MCF 10A (cell line): ENCODE results near the gene TCF12. TPM values are rescaled to one million over a fixed set of nuclear protein-coding genes. Genes with fewer than 3 reads are reported as not detected.

Experiments
- BruUV-seq: library from RNA; stranded (reverse); fragments of 400-500 nt; replicated peaks from 2 replicates; lab custom pipeline; 2021; lab: Mats Ljungman, UMichigan
- CTCF ChIA-PET: fragments of 300-600 bp; sonication (Branson Sonifier 250); formaldehyde crosslinking; extraction: SDS; loops from one replicate; lab custom pipeline; 2021; ENCODE audit warnings: antibody characterized with exemption, inconsistent platforms; lab: Yijun Ruan, JAX
- POLR2A ChIA-PET: fragments of 300-600, 350-650 bp; sonication (Branson Sonifier 250); formaldehyde crosslinking; extraction: SDS; loops from one replicate; lab custom pipeline; 2020; ENCODE audit warnings: antibody characterized with exemption, inconsistent platforms; lab: Yijun Ruan, JAX
- DNase-seq: peaks from one replicate; pipeline ENCODE4 v3.0.0-alpha.2; 2018; ENCODE audit not compliant: unreplicated experiment
- H3K27ac Mint-ChIP-seq: one replicate; pipeline ENCODE4 v1.8.0; 2022; ENCODE audit warnings: mild to moderate bottlenecking, low read depth, mixed read lengths; ENCODE audit not compliant: unreplicated experiment
- H3K27me3 Mint-ChIP-seq: one replicate; pipeline ENCODE4 v1.8.0; 2022; ENCODE audit warnings: mixed read lengths; ENCODE audit not compliant: insufficient read depth, unreplicated experiment
- H3K36me3 Mint-ChIP-seq: one replicate; pipeline ENCODE4 v1.8.0; 2022; ENCODE audit warnings: mild to moderate bottlenecking, moderate library complexity, mixed read lengths; ENCODE audit not compliant: insufficient read depth, unreplicated experiment
- H3K4me1 Mint-ChIP-seq: one replicate; pipeline ENCODE4 v1.8.0; 2022; ENCODE audit warnings: mixed read lengths; ENCODE audit not compliant: insufficient read depth, unreplicated experiment
- H3K4me3 Mint-ChIP-seq: one replicate; pipeline ENCODE4 v1.8.0; 2022; ENCODE audit warnings: mild to moderate bottlenecking, moderate library complexity, mixed read lengths; ENCODE audit not compliant: unreplicated experiment
- H3K9me3 Mint-ChIP-seq: one replicate; pipeline ENCODE4 v1.8.0; 2022; ENCODE audit warnings: mixed read lengths; ENCODE audit not compliant: unreplicated experiment
- intact Hi-C: fragments of 100-400 bp; cut with micrococcal nuclease; formaldehyde crosslinking; loops from 2 replicates; pipeline ENCODE4 v1.14.1; 2022
- total RNA-seq: library from RNA; stranded (reverse); gene quantifications from 2 replicates; pipeline ENCODE4 v1.2.3, GENCODE V29; 2022
- TF ChIP-seq, protein P1 (sequence below): fragments of 200-600 bp; IDR thresholded peaks from one replicate; pipeline ENCODE4 v1.8.0; 2022; ENCODE audit warnings: antibody characterized with exemption, mild to moderate bottlenecking; ENCODE audit not compliant: unreplicated experiment

Gene TCF12
- total RNA-seq, 1 experiment from 2014 or later: 140 TPM

DNA sequence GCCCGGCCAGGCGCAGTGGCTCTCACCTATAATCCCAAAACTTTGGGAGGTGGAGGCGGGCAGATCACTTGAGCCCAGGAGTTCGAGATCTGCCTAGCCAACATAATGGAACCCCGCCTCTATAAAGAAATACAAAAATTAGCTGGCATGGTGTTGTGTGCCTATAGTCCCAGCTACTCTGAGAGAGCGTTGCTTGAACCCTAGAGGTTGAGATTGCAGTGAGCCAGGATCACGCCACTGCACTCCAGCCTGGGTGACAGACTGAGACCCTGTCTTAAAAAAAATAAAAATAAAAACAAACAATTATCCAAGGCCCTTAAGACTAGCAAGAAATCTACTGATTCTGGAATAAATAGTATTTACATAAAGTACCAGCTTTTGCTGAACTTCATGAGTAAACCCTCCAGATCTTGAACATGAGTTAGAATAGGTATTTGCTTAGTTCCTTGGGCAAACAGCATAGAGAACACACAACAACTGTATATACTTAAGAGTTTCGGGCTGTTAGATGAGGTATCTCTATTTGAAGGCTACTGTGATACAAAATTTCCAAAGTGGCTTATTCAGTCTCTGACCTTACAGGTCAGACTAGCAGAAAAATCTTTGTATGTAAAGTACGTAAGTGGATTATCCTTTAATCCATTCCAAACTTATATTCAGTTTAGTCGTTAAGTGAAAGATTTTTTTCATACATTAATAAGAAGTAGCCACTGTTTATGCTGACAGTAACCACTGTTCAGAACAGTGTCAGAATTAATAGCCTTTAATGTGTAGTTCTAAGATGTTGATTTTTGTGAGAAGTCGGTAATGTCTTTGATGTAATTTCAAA is 286.8 kb downstream of the TCF12 start:
- CTCF ChIA-PET: interaction anchor here (0.8 to 2.1 kb wide), 2 partner anchors 8 to 67 kb away, joined by 4 to 16 read pairs; no protein-coding TSS in a partner anchor

DNA sequence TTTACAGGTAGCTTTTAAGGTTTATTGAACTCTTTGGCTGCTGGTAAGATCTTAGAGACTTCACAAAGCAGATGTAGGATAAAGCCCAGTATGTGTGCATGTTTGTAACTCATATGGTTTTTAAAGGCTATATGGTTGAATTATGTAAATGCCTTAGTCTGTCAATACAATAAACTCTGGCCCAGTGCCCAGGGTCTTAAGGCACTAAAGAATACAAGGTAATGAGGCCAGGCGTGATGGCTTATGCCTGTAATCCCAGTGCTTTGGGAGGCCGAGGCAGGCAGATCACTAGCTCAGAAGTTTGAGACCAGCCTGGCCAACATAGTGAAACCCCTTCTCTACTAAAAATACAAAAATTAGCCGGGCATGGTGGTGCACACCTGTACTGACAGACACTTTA is 287.6 kb downstream of the TCF12 start:
- ChIA-PET CTCF (interaction anchor here (0.7 to 0.8 kb wide), 2 partner anchors 60 to 67 kb away, joined by 4 read pairs; no protein-coding TSS in a partner anchor), POLR2A (no interaction called here)
- Mint-ChIP-seq H3K4me3 (no peak overlapping the region), H3K4me1 (no peaks in the 10 kb centered on the region), H3K27ac (no peak overlapping the region), H3K36me3 (peaks cover 8% of the 10 kb centered on the region), H3K27me3 (no peaks in the 10 kb centered on the region), H3K9me3 (no peaks in the 10 kb centered on the region)
- TF ChIP-seq, protein P1, sequence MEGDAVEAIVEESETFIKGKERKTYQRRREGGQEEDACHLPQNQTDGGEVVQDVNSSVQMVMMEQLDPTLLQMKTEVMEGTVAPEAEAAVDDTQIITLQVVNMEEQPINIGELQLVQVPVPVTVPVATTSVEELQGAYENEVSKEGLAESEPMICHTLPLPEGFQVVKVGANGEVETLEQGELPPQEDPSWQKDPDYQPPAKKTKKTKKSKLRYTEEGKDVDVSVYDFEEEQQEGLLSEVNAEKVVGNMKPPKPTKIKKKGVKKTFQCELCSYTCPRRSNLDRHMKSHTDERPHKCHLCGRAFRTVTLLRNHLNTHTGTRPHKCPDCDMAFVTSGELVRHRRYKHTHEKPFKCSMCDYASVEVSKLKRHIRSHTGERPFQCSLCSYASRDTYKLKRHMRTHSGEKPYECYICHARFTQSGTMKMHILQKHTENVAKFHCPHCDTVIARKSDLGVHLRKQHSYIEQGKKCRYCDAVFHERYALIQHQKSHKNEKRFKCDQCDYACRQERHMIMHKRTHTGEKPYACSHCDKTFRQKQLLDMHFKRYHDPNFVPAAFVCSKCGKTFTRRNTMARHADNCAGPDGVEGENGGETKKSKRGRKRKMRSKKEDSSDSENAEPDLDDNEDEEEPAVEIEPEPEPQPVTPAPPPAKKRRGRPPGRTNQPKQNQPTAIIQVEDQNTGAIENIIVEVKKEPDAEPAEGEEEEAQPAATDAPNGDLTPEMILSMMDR: no peak
- BruUV-seq: no TSS peak
- intact Hi-C loops: no loop called here
- DNase-seq: no peak

More for the DNA sequence above, 286.8 kb downstream of the TCF12 start:
- H3K27me3 Mint-ChIP-seq: no peaks in the 10 kb centered on the region
- H3K4me1 Mint-ChIP-seq: no peaks in the 10 kb centered on the region
- H3K36me3 Mint-ChIP-seq: peaks cover 8% of the 10 kb centered on the region
- H3K9me3 Mint-ChIP-seq: no peaks in the 10 kb centered on the region
- BruUV-seq: no TSS peak
- TF ChIP-seq, protein P1: no peak
- H3K4me3 Mint-ChIP-seq: no peak overlapping the region
- no peak for DNase-seq
- no peak overlapping the region for H3K27ac Mint-ChIP-seq
- intact Hi-C loops: no loop called here
- POLR2A ChIA-PET: no interaction called here

DNA sequence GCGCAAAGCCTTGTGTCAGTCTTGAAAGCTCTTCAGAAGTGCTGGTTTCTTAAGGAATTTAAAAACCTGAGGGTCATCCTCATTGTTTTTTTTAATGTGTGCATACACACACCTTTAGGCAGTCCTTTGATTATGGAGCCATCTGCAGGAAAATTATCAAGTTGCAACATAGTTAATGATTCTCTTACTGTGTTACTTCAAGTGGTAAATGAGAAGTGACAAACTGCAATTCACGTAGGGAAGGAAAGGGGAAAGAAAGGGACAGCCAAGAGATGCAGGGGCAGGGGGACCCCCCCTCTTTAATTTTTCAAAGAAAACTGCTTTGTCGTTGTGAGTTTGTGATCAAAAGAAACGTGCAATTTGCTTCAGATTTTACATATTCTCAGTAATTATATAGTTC is 295.4 kb downstream of the TCF12 start:
- H3K9me3 Mint-ChIP-seq: no peaks in the 10 kb centered on the region
- no peaks in the 10 kb centered on the region for H3K27me3 Mint-ChIP-seq
- no peaks in the 10 kb centered on the region for H3K36me3 Mint-ChIP-seq
- BruUV-seq: no TSS peak
- H3K4me3 Mint-ChIP-seq: no peak overlapping the region
- ChIA-PET CTCF (interaction anchor here (0.6 to 5.7 kb wide), 34 partner anchors 8 to 723 kb away, joined by 3 to 105 read pairs (median 4); no protein-coding TSS in a partner anchor), POLR2A (interaction anchor here (0.6 to 2.3 kb wide), 5 partner anchors 14 to 327 kb away, joined by 3 to 14 read pairs (median 3); no protein-coding TSS in a partner anchor)
- intact Hi-C loops: loop anchor here (1.0 to 10.0 kb wide), 5 partner anchors 68 to 718 kb away; partner anchors contain the start of gene TCF12
- peaks cover 11% of the 10 kb centered on the region for H3K4me1 Mint-ChIP-seq
- TF ChIP-seq, protein P1: peak; percentile 37
- DNase-seq: peak; percentile 46
- no peak overlapping the region for H3K27ac Mint-ChIP-seq

GRCh38 chr15:57215326-57215725 is 296.9 kb downstream of the TCF12 start:
- H3K4me1 Mint-ChIP-seq: peaks cover 11% of the 10 kb centered on the region
- no peaks in the 10 kb centered on the region for H3K9me3 Mint-ChIP-seq
- BruUV-seq: no TSS peak
- H3K27ac Mint-ChIP-seq: no peak overlapping the region
- ChIA-PET POLR2A (interaction anchor here (1.2 kb wide), 1 partner anchor 37 kb away, joined by 3 read pairs; no protein-coding TSS in a partner anchor), CTCF (interaction anchor here (0.9 kb wide), 3 partner anchors 68 to 393 kb away, joined by 3 to 9 read pairs (median 6); no protein-coding TSS in a partner anchor)
- no peaks in the 10 kb centered on the region for H3K36me3 Mint-ChIP-seq
- TF ChIP-seq, protein P1: no peak
- H3K27me3 Mint-ChIP-seq: no peaks in the 10 kb centered on the region
- no peak for DNase-seq
- intact Hi-C loops: loop anchor here (10.0 kb wide), 1 partner anchor 191 kb away; no protein-coding TSS in a partner anchor
- H3K4me3 Mint-ChIP-seq: no peak overlapping the region
